Endometrial microvascular endothelial cells (primary cell): Measurements from ENCODE around the gene COMMD2. TPM values are rescaled to one million over a fixed set of nuclear protein-coding genes. Genes with fewer than 3 reads are reported as not detected.

Experiments
- in situ Hi-C: cut with HindIII; loops from 2 replicates; pipeline ENCODE4 v1.10.0; 2017; ENCODE audit warnings: low sequenced_read_pairs, low pct_unique_long_range_greater_than_20kb; ENCODE audit errors: inconsistent ontology term
- total RNA-seq: library from RNA; depleted of rRNA; stranded (reverse); fragments of >200 nt; gene quantifications from one replicate; pipeline ENCODE4 v1.2.3, GENCODE V29; 2015; ENCODE audit errors: inconsistent ontology term

Gene COMMD2
- total RNA-seq, 1 donor from 2014 or later = 39.0 TPM

DNA sequence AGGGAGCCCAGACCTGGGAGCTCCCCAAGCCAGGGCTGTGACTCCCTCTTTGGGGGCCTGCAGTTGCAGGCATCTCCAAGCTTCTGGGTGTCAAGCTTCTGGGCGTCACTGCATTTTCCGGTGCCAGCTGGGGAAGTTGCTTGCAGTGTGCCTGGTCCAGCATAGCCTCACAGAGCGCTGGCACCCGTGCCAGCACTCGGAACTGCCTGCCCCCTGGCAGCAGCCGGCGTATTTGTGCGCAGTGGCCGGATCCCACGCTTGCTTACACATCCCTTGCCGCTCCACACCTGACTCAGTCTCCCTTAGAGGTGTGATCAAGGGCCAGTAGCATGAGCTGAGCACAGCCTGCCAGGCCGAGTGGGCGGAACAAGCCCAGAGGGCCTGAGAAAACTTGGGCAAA is 37.0 kb downstream of the COMMD2 start:
- in situ Hi-C loops = no loop called here

DNA sequence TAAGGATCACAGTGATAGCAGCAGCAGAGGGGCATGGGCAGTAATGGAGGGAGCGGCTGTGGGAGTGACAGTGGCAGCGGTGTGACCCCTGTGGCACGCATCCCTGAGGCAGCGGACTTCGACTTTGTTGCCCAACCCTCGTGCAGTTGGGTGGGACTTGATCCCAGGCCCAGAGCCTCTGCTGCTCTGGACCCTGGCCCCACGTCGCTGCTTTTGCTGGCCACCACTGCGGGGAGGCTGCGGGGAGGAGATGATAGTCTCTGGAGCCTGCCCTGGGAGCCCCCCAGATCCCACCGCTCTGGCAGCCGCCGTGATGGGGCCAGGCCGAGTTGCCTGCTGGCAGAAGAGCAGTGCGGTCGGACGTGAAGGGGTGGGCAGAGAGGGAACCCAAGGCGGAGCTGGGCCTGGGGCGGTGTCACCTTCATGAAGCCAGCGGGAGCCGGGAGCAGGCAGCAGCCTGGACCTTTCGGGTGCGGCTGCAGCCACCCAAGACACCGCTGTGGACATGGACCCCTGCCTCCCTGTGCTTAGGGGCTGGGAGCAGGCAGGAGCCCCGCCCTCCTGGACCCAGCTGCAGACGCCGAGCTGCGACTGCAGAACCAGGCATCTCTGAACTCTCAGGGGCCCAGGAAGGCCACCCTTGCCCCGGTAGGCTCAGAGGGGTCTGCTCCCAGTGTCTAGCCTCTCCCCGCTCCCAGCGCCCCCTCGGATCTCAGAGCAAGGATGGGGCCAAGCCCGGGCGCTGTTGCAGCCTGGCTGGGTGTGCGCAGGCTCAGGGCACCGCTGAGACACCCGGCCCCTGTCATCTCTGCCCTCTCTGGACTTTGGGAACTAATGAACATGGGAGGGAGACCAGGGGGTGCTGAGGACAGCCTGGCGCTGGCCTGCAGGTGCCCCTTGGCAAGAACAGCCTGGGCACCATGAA is 38.3 kb downstream of the COMMD2 start:
- in situ Hi-C loops = no loop called here

DNA sequence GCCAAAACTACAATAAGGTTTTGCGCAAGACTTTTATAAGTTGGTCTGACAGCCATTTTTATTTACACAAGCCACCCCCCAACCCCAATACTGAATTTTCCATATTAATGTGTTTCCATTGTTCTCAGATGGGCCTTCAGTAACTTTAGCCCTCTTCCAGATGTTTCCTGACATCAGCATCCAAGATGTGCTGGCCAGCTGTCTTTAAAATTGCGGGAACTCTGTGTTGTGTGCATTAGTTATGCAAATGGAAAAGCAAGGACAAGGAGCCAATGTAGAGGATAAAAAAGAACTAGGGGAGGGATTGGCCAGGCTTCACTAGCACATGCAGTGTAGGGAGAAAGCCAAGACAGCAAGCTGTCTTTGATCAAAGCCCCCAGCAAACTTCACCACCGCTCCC is 45.4 kb downstream of the COMMD2 start:
- in situ Hi-C loops = no loop called here

DNA sequence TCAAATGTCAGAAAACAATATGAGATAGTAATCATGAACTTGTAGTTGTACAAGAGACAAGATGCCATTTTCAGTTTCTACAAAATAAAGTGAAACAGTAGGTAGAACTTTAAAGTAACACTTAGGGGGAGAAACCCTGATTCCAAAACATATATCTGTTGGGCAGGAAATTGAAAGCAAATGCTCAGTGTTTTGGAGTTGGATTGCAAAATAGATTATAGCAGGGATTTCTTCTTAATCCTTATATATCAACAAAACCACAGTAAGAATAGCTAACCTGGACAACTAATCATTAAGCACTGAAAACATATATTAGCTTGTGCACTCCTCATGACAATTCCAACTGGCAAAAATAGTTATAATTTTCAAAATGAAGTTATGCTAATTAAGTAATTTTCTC is 46.9 kb downstream of the COMMD2 start:
- in situ Hi-C loops = no loop called here

DNA sequence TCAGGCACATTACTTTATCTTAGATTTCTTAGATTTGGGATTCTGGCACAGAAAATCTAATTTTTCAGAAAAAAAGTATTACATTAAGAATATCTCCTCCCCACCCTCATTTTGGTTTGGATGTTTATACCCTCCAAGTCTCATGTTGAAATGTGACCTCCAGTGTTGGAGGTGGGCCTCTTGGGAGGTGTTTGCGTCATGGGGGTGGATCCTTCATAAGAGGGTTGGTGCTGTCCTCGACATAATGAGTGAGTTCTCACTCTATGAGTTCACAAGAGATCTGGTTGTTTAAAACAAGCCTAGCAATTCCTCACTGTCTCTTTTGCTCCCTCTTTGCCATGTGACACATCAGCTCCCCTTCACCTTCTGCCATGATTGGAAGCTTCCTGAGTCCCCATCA is 48.8 kb downstream of the COMMD2 start:
- in situ Hi-C loops = no loop called here

DNA sequence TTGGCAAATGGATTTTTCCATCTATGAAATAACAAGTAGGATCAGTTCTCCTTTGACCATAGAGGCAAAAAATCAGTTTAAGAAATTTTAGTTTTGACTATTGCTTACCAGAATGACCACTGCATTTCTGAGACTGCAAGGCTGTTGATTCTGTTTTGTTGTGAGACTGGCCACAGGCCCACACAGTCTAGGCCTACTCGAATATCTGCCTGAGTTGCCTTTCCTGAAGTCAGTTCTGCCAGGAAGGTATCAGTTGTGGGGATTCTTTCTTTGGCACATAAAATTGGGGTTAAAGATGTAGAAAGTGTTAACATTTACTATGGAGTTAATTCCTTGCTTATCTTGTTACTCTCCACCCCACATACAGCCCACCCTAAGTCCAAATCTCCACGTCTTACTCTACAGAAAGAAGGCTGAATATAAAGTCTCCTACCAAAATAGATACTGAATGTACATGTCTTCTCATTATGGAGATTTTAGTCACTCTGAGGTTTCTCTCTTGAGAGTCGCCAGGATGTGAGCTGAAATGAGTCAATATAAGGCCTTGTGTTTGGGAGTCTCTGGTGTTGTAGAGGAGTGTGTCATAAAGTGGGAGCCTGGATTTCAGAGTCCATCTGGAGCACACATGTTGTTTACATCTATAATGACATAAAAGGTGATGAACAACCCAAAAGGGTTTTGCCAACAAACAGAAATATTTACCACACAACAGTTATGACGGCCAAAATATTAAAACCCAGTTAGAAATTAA is 49.4 kb downstream of the COMMD2 start:
- in situ Hi-C loops = no loop called here

DNA sequence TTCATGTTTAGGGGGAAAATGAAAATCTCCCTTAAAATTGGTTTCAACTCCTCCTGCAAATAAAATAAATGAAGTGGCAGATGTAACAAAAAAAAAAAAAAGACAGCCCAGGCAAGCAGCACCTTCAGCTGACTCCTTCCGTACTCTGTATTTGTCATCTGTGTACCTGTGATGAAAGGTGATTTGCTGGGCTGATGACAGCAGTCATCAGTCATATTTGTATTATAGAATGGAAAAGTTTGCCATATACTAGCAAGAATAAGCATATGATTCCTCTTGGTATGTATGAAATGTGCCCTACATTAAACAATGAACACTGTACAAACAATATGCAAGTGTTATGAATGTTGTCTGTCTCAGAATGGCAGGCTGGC is 50.3 kb downstream of the COMMD2 start:
- in situ Hi-C loops = no loop called here

DNA sequence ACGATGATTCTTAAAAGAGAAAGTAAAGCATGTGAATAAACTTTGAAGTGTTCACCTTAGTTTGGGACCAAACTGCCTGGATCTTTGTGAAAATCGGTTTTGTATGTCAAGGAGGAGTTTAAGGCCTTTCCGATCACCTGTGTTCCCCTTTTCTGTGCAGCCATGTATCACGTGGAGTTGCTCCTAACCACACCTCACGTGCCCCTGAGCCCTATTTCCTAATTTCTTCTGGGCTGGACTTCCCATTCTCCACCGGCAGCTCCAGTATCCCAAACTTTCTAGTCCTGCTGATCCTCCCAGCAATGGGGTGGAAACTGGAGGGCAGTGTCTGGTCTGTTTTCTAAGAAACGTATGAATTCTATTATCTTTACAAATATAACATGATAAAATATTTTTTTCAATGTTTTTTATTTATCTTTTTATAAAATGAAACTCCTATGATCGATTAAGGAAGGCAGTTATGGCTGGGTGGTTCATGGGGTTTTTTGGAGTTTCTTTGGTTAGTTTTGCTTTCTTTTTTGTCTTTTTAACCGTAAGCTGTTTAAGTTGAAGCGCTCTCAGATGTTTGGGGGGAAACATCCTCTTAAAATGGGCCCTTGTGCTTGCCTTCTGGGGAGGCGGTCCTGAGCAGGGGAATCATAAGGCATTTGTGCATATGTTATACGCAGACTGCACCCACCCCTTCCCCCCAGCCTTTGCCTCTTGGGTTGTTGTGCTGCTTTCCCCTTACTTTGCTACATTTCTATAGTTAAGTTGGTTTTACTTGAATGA is 50.9 kb downstream of the COMMD2 start:
- in situ Hi-C loops = no loop called here

Other genes with a start within 250 kb of the COMMD2 start
- 77.3 TPM for gene WWTR1, start 94.5 kb downstream of the COMMD2 start, total RNA-seq
- not detected for gene ANKUB1, start 40.1 kb upstream of the COMMD2 start, total RNA-seq
- gene RNF13, start 60.7 kb upstream of the COMMD2 start, total RNA-seq = 47.9 TPM
- 33.1 TPM for gene PFN2, start 218.4 kb upstream of the COMMD2 start, total RNA-seq